Neural cell (in vitro differentiated cells): ENCODE data around the gene APCDD1.

Experiments used
- CTCF ChIP-seq: fragments of 450-650 bp; IDR thresholded peaks from 2 replicates; pipeline ENCODE4 v1.5.1; 2014; ENCODE audit warnings: antibody characterized with exemption, mild to moderate bottlenecking, moderate library complexity; ENCODE audit not compliant: poor library complexity, severe bottlenecking
- EP300 ChIP-seq: fragments of 450-650 bp; conservative IDR thresholded peaks from 2 replicates; pipeline ENCODE4 v1.6.1; 2014; ENCODE audit warnings: antibody characterized with exemption, mild to moderate bottlenecking, moderate library complexity; ENCODE audit not compliant: poor library complexity, severe bottlenecking
- EZH2 ChIP-seq: fragments of 200-600, 300-800 bp; shearing (Covaris generic), sonication (generic); IDR thresholded peaks from 2 replicates; pipeline ENCODE4 v1.6.1; 2014; ENCODE audit warnings: antibody characterized with exemption, low read length, borderline replicate concordance, mild to moderate bottlenecking; ENCODE audit not compliant: insufficient read depth, poor library complexity, severe bottlenecking
- POLR2AphosphoS5 ChIP-seq: IDR thresholded peaks from 2 replicates; pipeline ENCODE4 v1.6.1; 2012
- RAD21 ChIP-seq: fragments of 450-650 bp; conservative IDR thresholded peaks from 2 replicates; pipeline ENCODE4 v1.6.1; 2014; ENCODE audit warnings: antibody characterized with exemption, mild to moderate bottlenecking, moderate library complexity
- REST ChIP-seq: IDR thresholded peaks from 2 replicates; pipeline ENCODE4 v1.6.1; 2012; ENCODE audit warnings: borderline replicate concordance

DNA sequence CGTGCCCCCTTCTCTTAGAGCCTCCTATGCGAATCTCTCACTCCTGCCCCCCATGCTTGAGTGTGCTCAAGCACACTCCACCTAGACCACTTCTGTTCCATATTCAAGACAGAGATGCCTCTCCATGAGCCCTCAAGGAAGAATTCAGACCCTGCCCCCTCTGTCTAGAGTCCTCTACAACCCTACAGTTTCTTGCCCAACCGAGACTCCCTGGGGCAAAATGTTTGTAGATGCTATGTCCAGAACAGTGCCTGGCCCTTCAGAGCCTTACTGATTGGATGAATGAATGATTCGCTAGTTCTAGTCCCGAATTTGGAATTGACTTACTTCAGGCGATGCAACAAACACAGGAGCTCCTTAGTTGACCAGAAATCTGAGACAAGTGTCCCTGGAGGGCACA lies 8.7 kb downstream of the APCDD1 start:
- TF ChIP-seq CTCF, result no peak
- no peak for TF ChIP-seq RAD21
- TF ChIP-seq EP300, result no peak
- TF ChIP-seq POLR2AphosphoS5, result no peak
- no peak for TF ChIP-seq REST
- TF ChIP-seq EZH2, result no peak
